Measurements from ENCODE around the gene INHA. TPM values are rescaled to one million over a fixed set of nuclear protein-coding genes. Genes with fewer than 3 reads are reported as not detected.

Gene INHA
- total and polyA plus RNA-seq, 4 donors, result 0.47 to 0.98 (median 0.58) TPM; not detected in 1

DNA sequence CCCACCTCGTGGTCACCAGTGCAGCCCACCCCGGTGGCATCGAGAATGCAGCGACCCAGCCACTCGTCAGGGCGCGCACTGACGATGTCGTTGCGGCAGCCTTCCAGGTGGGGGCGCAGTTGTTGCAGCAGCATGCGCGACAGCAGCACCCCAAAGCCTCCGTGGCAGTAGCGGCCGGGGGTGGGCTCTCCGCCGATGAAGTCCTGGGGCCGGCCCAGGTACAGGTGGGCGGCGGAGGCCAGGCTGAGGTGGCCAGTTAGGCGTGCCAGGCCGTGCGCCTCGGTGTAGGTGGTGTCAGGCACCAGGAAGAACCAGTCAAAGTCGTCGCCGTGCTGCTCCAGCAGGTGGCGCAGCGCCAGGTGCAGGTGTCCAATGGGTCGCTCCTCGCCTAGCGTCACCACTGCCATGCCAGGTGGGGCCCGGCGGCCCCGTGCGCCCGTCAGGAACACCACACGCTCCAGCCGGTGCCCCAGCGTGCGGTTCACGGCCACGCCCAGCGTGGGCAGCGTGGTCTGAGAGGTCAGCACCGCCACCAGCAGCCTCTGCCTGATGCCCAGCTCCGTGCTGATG is 30.4 kb upstream of the INHA start:
- no peak overlapping the region for H3K9ac ChIP-seq (ENCODE audit: insufficient read depth in 1 of 2, low read length in 2 of 2)

DNA sequence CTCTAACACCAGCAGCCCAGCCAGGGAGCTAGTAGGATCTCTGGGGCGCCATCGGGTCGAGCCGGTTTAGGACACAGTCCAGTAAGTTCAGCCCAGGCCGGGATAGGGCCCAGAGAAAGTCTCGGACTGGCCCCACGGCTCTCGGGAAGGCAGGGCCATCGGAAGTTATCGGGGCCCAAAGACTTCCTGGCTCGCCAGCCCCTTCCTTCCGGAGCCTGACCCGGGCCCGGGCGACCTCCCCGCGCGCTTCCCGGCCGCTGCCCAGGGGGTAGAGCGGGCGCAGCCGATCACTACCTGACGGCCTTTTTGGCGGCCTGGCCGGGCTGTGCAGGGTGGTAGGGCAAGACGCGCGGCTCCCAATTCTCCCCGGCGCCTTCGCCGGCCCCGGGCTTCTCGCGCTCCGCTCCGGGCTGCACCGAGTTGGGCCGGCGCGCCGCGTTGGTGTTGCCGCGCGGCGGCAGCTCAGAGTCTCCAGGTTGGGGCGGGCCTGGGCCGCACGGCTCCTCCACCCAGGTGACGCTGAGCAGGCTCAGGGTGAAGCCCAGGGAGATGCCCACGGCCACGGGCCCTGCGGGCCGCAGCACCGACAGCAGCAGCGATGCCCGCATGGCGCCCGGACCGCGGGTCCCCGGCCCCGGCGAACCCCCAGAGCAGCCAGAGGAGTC is 29.0 kb upstream of the INHA start:
- no peaks in the 10 kb centered on the region for H3K27me3 ChIP-seq (ENCODE audit: control insufficient read depth in 3 of 3, insufficient read depth in 3 of 3, low read length in 2 of 3)
- no peaks in the 10 kb centered on the region for H3K9me3 ChIP-seq (ENCODE audit: control insufficient read depth in 4 of 4, insufficient read depth in 3 of 4, low read length in 3 of 4)
- H3K4me1 ChIP-seq (ENCODE audit: control insufficient read depth in 5 of 5, insufficient read depth in 5 of 5, low read length in 5 of 5), result peaks cover 0 to 40% (median 14%) of the 10 kb centered on the region in 5 donors
- TF ChIP-seq, protein P1, sequence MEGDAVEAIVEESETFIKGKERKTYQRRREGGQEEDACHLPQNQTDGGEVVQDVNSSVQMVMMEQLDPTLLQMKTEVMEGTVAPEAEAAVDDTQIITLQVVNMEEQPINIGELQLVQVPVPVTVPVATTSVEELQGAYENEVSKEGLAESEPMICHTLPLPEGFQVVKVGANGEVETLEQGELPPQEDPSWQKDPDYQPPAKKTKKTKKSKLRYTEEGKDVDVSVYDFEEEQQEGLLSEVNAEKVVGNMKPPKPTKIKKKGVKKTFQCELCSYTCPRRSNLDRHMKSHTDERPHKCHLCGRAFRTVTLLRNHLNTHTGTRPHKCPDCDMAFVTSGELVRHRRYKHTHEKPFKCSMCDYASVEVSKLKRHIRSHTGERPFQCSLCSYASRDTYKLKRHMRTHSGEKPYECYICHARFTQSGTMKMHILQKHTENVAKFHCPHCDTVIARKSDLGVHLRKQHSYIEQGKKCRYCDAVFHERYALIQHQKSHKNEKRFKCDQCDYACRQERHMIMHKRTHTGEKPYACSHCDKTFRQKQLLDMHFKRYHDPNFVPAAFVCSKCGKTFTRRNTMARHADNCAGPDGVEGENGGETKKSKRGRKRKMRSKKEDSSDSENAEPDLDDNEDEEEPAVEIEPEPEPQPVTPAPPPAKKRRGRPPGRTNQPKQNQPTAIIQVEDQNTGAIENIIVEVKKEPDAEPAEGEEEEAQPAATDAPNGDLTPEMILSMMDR (IDR thresholded peaks at IDR 0.05; ENCODE audit: control extremely low read depth, extremely low read depth), result no peak
- DNase-seq, result peak in 1 of 3 donors; percentile 32
- H3K9ac ChIP-seq (ENCODE audit: insufficient read depth in 1 of 2, low read length in 2 of 2), result peak overlapping the region; percentile 16 to 73
- H3K4me3 ChIP-seq, result peak overlapping the region; percentile 63
- ATAC-seq (ENCODE audit: insufficient read depth, low FRiP score), result peak; percentile 30
- WGBS, 2 donors, result 1% methylated on average over 50 to 66 of the region's 66 CpGs
- H3K36me3 ChIP-seq (ENCODE audit: control insufficient read depth in 4 of 4, insufficient read depth in 4 of 4, low read length in 4 of 4), result peaks cover 3 to 13% (median 12%) of the 10 kb centered on the region in 4 donors
- peak overlapping the region; percentile 88 to 96 for H3K27ac ChIP-seq (ENCODE audit: low read depth in 1 of 2, low read length in 1 of 2)

More for the DNA sequence above, 30.4 kb upstream of the INHA start:
- peak; percentile 69 to 85 (median 75) for DNase-seq
- no peaks in the 10 kb centered on the region for H3K9me3 ChIP-seq (ENCODE audit: control insufficient read depth in 4 of 4, insufficient read depth in 3 of 4, low read length in 3 of 4)
- H3K4me3 ChIP-seq, result no peak overlapping the region
- peaks cover 3 to 13% (median 12%) of the 10 kb centered on the region in 4 donors for H3K36me3 ChIP-seq (ENCODE audit: control insufficient read depth in 4 of 4, insufficient read depth in 4 of 4, low read length in 4 of 4)
- H3K27me3 ChIP-seq (ENCODE audit: control insufficient read depth in 3 of 3, insufficient read depth in 3 of 3, low read length in 2 of 3), result no peaks in the 10 kb centered on the region
- 6 to 9% methylated on average over 30 to 48 of the region's 48 CpGs for WGBS, 2 donors
- ATAC-seq (ENCODE audit: insufficient read depth, low FRiP score), result peak; percentile 31
- TF ChIP-seq, protein P1 (IDR thresholded peaks at IDR 0.05; ENCODE audit: control extremely low read depth, extremely low read depth), result peak; percentile 29
- H3K4me1 ChIP-seq (ENCODE audit: control insufficient read depth in 5 of 5, insufficient read depth in 5 of 5, low read length in 5 of 5), result peaks cover 0 to 54% (median 14%) of the 10 kb centered on the region in 5 donors
- peak overlapping the region in 1 of 2 donors; percentile 15 for H3K27ac ChIP-seq (ENCODE audit: low read depth in 1 of 2, low read length in 1 of 2)

DNA sequence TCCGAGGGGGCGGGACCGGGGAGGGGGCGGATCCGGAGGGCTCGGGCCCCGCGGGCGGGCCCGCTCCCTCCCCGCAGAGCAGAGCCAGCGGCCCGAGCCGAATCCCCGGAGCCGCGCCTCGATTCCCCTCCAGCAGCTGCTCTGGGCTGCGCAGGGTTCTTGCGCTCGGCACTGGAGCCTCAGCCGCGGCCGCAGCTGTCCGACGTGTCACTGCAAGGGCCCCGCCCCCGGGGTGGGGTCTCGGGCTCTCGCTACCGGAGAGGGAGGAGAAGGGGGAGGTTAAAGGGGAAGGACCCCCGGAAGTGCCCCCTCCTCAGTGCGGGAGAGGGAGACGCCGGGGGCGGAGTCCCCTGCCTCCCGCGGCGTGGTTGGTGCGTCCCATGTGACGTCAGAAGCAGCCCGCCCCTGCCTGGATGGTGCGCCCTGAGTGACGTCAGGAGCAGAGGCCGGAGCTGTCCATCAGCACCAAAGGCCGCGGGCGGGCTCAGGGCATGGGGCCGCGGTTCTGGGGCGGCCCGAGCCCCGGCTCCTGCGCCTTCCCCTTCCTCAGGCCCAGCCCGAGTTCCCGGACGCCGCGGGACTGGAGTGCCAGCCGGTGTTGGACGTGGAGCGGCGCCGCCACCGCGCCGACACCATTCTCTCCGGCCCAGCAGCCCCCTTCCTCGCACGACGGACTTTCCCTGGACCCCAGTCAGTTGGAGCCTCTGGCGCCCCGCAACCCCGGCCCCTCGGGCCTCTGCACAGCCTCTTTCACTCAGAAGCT is 28.3 kb upstream of the INHA start, which contains the start of the genes CHPF and TMEM198:
TSS of gene CHPF (minus strand) at position 214 of the 763 bp plus-strand sequence. CDS start 271 bp downstream, outside the sequence.
TSS of gene TMEM198 (plus strand) at position 433 of the 763 bp plus-strand sequence. CDS start 700 bp downstream, outside the sequence.
- WGBS, 2 donors, result 1% methylated on average over 57 to 75 of the region's 75 CpGs
- H3K27me3 ChIP-seq (ENCODE audit: control insufficient read depth in 3 of 3, insufficient read depth in 3 of 3, low read length in 2 of 3), result no peaks in the 10 kb centered on the region

More for the DNA sequence above, 28.3 kb upstream of the INHA start, which contains the start of the genes CHPF and TMEM198:
- TF ChIP-seq, protein P1 (IDR thresholded peaks at IDR 0.05; ENCODE audit: control extremely low read depth, extremely low read depth), result no peak
- H3K9me3 ChIP-seq (ENCODE audit: control insufficient read depth in 4 of 4, insufficient read depth in 3 of 4, low read length in 3 of 4), result no peaks in the 10 kb centered on the region
- ATAC-seq (ENCODE audit: insufficient read depth, low FRiP score) (peak; percentile 83), DNase-seq (peak; percentile 99 to 100 (median 99))
- peaks cover 3 to 14% (median 12%) of the 10 kb centered on the region in 4 donors for H3K36me3 ChIP-seq (ENCODE audit: control insufficient read depth in 4 of 4, insufficient read depth in 4 of 4, low read length in 4 of 4)
- peaks cover 0 to 33% (median 8%) of the 10 kb centered on the region in 5 donors for H3K4me1 ChIP-seq (ENCODE audit: control insufficient read depth in 5 of 5, insufficient read depth in 5 of 5, low read length in 5 of 5)
- H3K4me3 ChIP-seq, result peak within 1 kb of the TSS; percentile 63
- peak within 1 kb of the TSS; percentile 26 to 73 for H3K9ac ChIP-seq (ENCODE audit: insufficient read depth in 1 of 2, low read length in 2 of 2)
- peak within 1 kb of the TSS; percentile 88 to 96 for H3K27ac ChIP-seq (ENCODE audit: low read depth in 1 of 2, low read length in 1 of 2)
